PC-3 (cell line): ENCODE results near the gene KRTAP17-1. TPM values are rescaled to one million over a fixed set of nuclear protein-coding genes. Genes with fewer than 3 reads are reported as not detected.

Experiments
- ATAC-seq: fragments of 200-7000 bp; cut with Tn5 transposase; 2 replicates; pipeline ENCODE4 v1.9.1; 2020; ENCODE audit warnings: mild to moderate bottlenecking, moderate library complexity
- BruUV-seq: library from RNA; stranded (reverse); fragments of 400-500 nt; replicated peaks from 2 replicates; lab custom pipeline; 2021; lab: Mats Ljungman, UMichigan
- CTCF ChIA-PET: fragments of 300-600 bp; sonication (Branson Sonifier 250); formaldehyde crosslinking; loops from one replicate; lab custom pipeline; 2022; ENCODE audit warnings: antibody characterized with exemption; lab: Charles Lee
- POLR2A ChIA-PET: fragments of 300-600 bp; sonication (Branson Sonifier 250); formaldehyde crosslinking; loops from one replicate; lab custom pipeline; 2022; ENCODE audit warnings: antibody characterized with exemption; ENCODE audit not compliant: unreplicated experiment; lab: Charles Lee
- DNase-seq: peaks from one replicate; pipeline ENCODE4 v3.0.0-alpha.2; 2015
- H2AFZ ChIP-seq: fragments of 300-600 bp; sonication (generic); 2 replicates; pipeline ENCODE4 v1.6.0; 2016; ENCODE audit warnings: antibody characterized with exemption, low read length
- H3F3A ChIP-seq: fragments of 300-600 bp; sonication (generic); one replicate; pipeline ENCODE4 v1.6.0; 2017; ENCODE audit warnings: antibody characterized with exemption, low read length, control low read depth, mild to moderate bottlenecking; ENCODE audit not compliant: unreplicated experiment
- H3K27ac ChIP-seq: fragments of 300-600 bp; sonication (generic); 2 replicates; pipeline ENCODE4 v1.5.1; 2016; ENCODE audit warnings: mild to moderate bottlenecking, low read length
- H3K27me3 ChIP-seq: fragments of 300-600 bp; sonication (generic); 2 replicates; pipeline ENCODE4 v1.6.1; 2016; ENCODE audit warnings: low read length, mixed read lengths
- H3K36me3 ChIP-seq: fragments of 300-600 bp; sonication (generic); 2 replicates; pipeline ENCODE4 v1.6.1; 2016; ENCODE audit warnings: low read depth, mixed run types, low read length, mixed read lengths
- H3K4me1 ChIP-seq: fragments of 300-600 bp; sonication (generic); 2 replicates; pipeline ENCODE4 v1.5.1; 2016; ENCODE audit warnings: low read length; ENCODE audit not compliant: insufficient read depth
- H3K4me2 ChIP-seq: fragments of 300-600 bp; sonication (generic); 2 replicates; pipeline ENCODE4 v1.6.0; 2016; ENCODE audit warnings: low read length
- H3K4me3 ChIP-seq: fragments of 300-600 bp; sonication (generic); 2 replicates; pipeline ENCODE4 v1.5.1; 2016; ENCODE audit warnings: mild to moderate bottlenecking, low read length, mixed read lengths
- H3K79me2 ChIP-seq: fragments of 300-600 bp; sonication (generic); 2 replicates; pipeline ENCODE4 v1.6.1; 2017; ENCODE audit warnings: low read length, mixed read lengths
- H3K9ac ChIP-seq: fragments of 300-600 bp; sonication (generic); 2 replicates; pipeline ENCODE4 v1.6.0; 2016; ENCODE audit warnings: mild to moderate bottlenecking, low read length
- H3K9me2 ChIP-seq: fragments of 300-600 bp; sonication (generic); replicated peaks from 2 replicates; pipeline ENCODE4 v1.6.1; 2016; ENCODE audit warnings: mixed run types, low read length, mixed read lengths
- H3K9me3 ChIP-seq: fragments of 300-600 bp; sonication (generic); 2 replicates; pipeline ENCODE4 v1.6.1; 2016; ENCODE audit warnings: low read length, mixed read lengths
- H4K20me1 ChIP-seq: fragments of 300-600 bp; sonication (generic); 2 replicates; pipeline ENCODE4 v1.6.1; 2016; ENCODE audit warnings: low read length, mixed read lengths
- EZH2 ChIP-seq: fragments of 300-600 bp; sonication (generic); IDR thresholded peaks from one replicate; pipeline ENCODE4 v1.6.1; 2017; ENCODE audit warnings: antibody characterized with exemption, mild to moderate bottlenecking, low read length; ENCODE audit not compliant: unreplicated experiment
- EZH2phosphoT487 ChIP-seq: fragments of 300-600 bp; sonication (generic); IDR thresholded peaks from 2 replicates; pipeline ENCODE4 v1.6.1; 2018; ENCODE audit warnings: mild to moderate bottlenecking, antibody characterized with exemption, low read length, borderline replicate concordance
- intact Hi-C: fragments of 100-400 bp; cut with micrococcal nuclease; formaldehyde crosslinking; loops from 2 replicates; pipeline ENCODE4 v1.9.0; 2023
- total RNA-seq: library from RNA; depleted of rRNA; stranded (reverse); fragments of >200 nt; gene quantifications from 2 replicates; pipeline ENCODE4 v1.2.3, GENCODE V29; 2014
- TF ChIP-seq, protein P1 (sequence below): fragments of 300-600 bp; sonication (generic); conservative IDR thresholded peaks from 2 replicates; pipeline ENCODE4 v1.5.1; 2017; ENCODE audit warnings: antibody characterized with exemption, low read depth, mild to moderate bottlenecking, low read length

KRTAP17-1 gene
- total RNA-seq, 1 experiment from 2014 or later, result not detected

- Histone ChIP-seq H4K20me1 (no peaks in the 10 kb centered on the region), H3F3A (no peaks in the 10 kb centered on the region), H3K9me3 (no peaks in the 10 kb centered on the region), H3K27ac (no peak overlapping the region), H2AFZ (no peak overlapping the region), H3K4me2 (no peak overlapping the region), H3K4me1 (no peaks in the 10 kb centered on the region), H3K9ac (no peak overlapping the region), H3K9me2 (no peaks in the 10 kb centered on the region), H3K36me3 (no peaks in the 10 kb centered on the region), H3K4me3 (no peak overlapping the region), H3K79me2 (no peaks in the 10 kb centered on the region), H3K27me3 (no peaks in the 10 kb centered on the region)
- ChIA-PET POLR2A (no interaction called here), CTCF (no interaction called here)
- no TSS peak for BruUV-seq
- intact Hi-C loops, result no loop called here
- DNase-seq (no peak), ATAC-seq (no peak)
- TF ChIP-seq EZH2phosphoT487 (no peak), EZH2 (no peak)
- TF ChIP-seq, protein P1, sequence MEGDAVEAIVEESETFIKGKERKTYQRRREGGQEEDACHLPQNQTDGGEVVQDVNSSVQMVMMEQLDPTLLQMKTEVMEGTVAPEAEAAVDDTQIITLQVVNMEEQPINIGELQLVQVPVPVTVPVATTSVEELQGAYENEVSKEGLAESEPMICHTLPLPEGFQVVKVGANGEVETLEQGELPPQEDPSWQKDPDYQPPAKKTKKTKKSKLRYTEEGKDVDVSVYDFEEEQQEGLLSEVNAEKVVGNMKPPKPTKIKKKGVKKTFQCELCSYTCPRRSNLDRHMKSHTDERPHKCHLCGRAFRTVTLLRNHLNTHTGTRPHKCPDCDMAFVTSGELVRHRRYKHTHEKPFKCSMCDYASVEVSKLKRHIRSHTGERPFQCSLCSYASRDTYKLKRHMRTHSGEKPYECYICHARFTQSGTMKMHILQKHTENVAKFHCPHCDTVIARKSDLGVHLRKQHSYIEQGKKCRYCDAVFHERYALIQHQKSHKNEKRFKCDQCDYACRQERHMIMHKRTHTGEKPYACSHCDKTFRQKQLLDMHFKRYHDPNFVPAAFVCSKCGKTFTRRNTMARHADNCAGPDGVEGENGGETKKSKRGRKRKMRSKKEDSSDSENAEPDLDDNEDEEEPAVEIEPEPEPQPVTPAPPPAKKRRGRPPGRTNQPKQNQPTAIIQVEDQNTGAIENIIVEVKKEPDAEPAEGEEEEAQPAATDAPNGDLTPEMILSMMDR, result no peak
Measured at GRCh38 chr17:41333098-41333497, 17.6 kb upstream of the KRTAP17-1 start.

DNA sequence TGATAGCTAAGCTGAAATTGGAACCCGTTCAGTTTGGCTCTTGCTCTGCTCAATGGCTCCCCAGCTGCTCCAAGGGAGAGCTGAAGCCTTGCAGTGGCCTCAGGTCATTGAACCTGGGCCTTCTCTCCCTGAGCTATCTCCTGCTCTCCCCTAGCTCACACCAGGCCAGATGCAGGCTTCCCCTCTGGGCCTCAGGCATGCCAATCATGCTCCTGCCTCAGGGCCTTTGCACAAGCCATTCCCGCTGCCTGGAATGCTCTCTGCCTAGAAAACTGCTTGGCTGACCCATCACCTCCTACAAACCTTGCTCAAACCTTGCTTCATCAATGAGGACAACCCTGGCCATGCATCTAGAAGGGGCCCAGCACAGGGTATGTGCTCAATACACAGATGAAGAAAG lies 16.7 kb upstream of the KRTAP17-1 start:
- no peaks in the 10 kb centered on the region for H3K79me2 ChIP-seq
- no TSS peak for BruUV-seq
- CTCF ChIA-PET, result no interaction called here

GRCh38 chr17:41331606-41332005 lies 16.1 kb upstream of the KRTAP17-1 start:
- Histone ChIP-seq H3K4me3 (no peak overlapping the region), H3K27ac (no peak overlapping the region), H3K4me1 (no peaks in the 10 kb centered on the region), H4K20me1 (no peaks in the 10 kb centered on the region), H3K4me2 (no peak overlapping the region), H3K27me3 (no peaks in the 10 kb centered on the region), H3K9me2 (no peaks in the 10 kb centered on the region), H2AFZ (no peak overlapping the region), H3K79me2 (no peaks in the 10 kb centered on the region), H3K36me3 (no peaks in the 10 kb centered on the region), H3K9me3 (no peaks in the 10 kb centered on the region), H3K9ac (no peak overlapping the region), H3F3A (no peaks in the 10 kb centered on the region)
- intact Hi-C loops, result no loop called here
- no peak for TF ChIP-seq EZH2phosphoT487
- TF ChIP-seq, protein P1, result no peak
- BruUV-seq, result no TSS peak
- ChIA-PET CTCF (no interaction called here), POLR2A (no interaction called here)
- ATAC-seq, result no peak
- no peak for DNase-seq

More for the DNA sequence above, 16.7 kb upstream of the KRTAP17-1 start:
- Histone ChIP-seq H3K4me2 (no peak overlapping the region), H3K36me3 (no peaks in the 10 kb centered on the region), H3F3A (no peaks in the 10 kb centered on the region), H3K9ac (no peak overlapping the region), H4K20me1 (no peaks in the 10 kb centered on the region), H3K27me3 (no peaks in the 10 kb centered on the region), H2AFZ (no peak overlapping the region), H3K9me2 (no peaks in the 10 kb centered on the region), H3K27ac (no peak overlapping the region), H3K4me3 (no peak overlapping the region), H3K4me1 (no peaks in the 10 kb centered on the region), H3K9me3 (no peaks in the 10 kb centered on the region)
- TF ChIP-seq EZH2, result no peak
- TF ChIP-seq EZH2phosphoT487, result no peak
- POLR2A ChIA-PET, result no interaction called here
- intact Hi-C loops, result no loop called here
- ATAC-seq (no peak), DNase-seq (no peak)
